Activated CD4-positive, alpha-beta memory T cell treated with anti-CD3 and anti-CD28 coated beads, Interleukin-2, amount 10 ng/mL, durations not matched to agents 7 days and 5 days (primary cell): ENCODE data around the gene SLC22A1. TPM values are rescaled to one million over a fixed set of nuclear protein-coding genes. Genes with fewer than 3 reads are reported as not detected.
"Not testable (repeated sequence)": the region's sequence is repeated elsewhere in the genome, so short reads cannot be mapped to it uniquely, and the experiment has no call there.

ENCODE experiments used
- CTCF ChIA-PET: fragments of 350-600 bp; sonication (Branson Sonifier 250); formaldehyde crosslinking; loops from one replicate; lab custom pipeline; 2021; ENCODE audit warnings: antibody characterized with exemption, inconsistent platforms; lab: Charles Lee
- POLR2A ChIA-PET: fragments of 350-600 bp; sonication (Branson Sonifier 250); formaldehyde crosslinking; loops from one replicate; lab custom pipeline; 2021; ENCODE audit warnings: antibody characterized with exemption; lab: Charles Lee
- DNase-seq: peaks from one replicate; pipeline ENCODE4 v3.0.0-alpha.2; 2020
- H3K27ac Mint-ChIP-seq: one replicate; pipeline ENCODE4 v1.8.0; 2021; ENCODE audit warnings: mild to moderate bottlenecking, mixed read lengths
- H3K27me3 Mint-ChIP-seq: one replicate; pipeline ENCODE4 v1.8.0; 2021; ENCODE audit warnings: mixed read lengths
- H3K36me3 Mint-ChIP-seq: one replicate; pipeline ENCODE4 v1.8.0; 2021; ENCODE audit warnings: low read depth, mixed read lengths
- H3K4me1 Mint-ChIP-seq: one replicate; pipeline ENCODE4 v1.8.0; 2021; ENCODE audit warnings: mixed read lengths
- H3K4me3 Mint-ChIP-seq: one replicate; pipeline ENCODE4 v1.8.0; 2021; ENCODE audit warnings: mild to moderate bottlenecking, mixed read lengths
- H3K9me3 Mint-ChIP-seq: one replicate; pipeline ENCODE4 v1.8.0; 2021; ENCODE audit warnings: mixed read lengths
- total RNA-seq, 2 experiments: library from RNA; stranded (reverse); gene quantifications; one replicate each; pipeline ENCODE4 v1.2.3, GENCODE V29; 2021

SLC22A1 gene
- total RNA-seq, 2 experiments from 2014 or later: 0.81 to 1.3 TPM

- Mint-ChIP-seq H3K27me3 (no peaks in the 10 kb centered on the region), H3K27ac (peak overlapping the region; percentile 66), H3K4me3 (no peak overlapping the region), H3K9me3 (no peaks in the 10 kb centered on the region), H3K4me1 (peaks cover 19% of the 10 kb centered on the region), H3K36me3 (peaks cover 57% of the 10 kb centered on the region)
- CTCF ChIA-PET: interaction anchor here (1.8 kb wide), 1 partner anchor 238 kb away, joined by 7 read pairs; no protein-coding TSS in a partner anchor
- POLR2A ChIA-PET: no interaction called here
- no peak for DNase-seq
Measured at GRCh38 chr6:160101277-160102205, 20.1 kb upstream of the SLC22A1 start.

DNA sequence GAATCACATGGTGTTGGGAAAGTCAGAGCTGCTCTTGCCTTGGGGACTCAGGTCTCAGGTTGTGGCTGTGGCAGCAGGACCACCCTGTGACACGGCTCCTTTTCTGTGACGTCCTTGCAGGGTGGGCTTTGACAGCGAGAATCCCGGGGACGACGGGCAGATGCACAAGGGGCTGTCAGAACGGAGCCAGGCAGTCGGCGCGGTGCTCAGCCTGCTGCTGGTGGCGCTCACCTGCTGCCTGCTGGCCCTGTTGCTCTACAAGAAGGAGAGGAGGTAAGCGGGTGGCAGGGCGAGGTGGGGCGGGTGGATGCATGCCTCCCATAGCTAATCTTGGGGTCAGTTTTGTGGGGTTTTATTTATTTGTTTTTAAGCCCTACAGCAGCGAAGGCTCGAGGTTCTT lies 19.2 kb upstream of the SLC22A1 start:
- no peaks in the 10 kb centered on the region for H3K27me3 Mint-ChIP-seq
- ChIA-PET CTCF (interaction anchor here (0.7 to 1.8 kb wide), 2 partner anchors 51 to 239 kb away, joined by 5 to 7 read pairs; no protein-coding TSS in a partner anchor), POLR2A (no interaction called here)
- no peak overlapping the region for H3K4me3 Mint-ChIP-seq
- peaks cover 19% of the 10 kb centered on the region for H3K4me1 Mint-ChIP-seq
- DNase-seq: no peak
- H3K36me3 Mint-ChIP-seq: peaks cover 56% of the 10 kb centered on the region
- H3K27ac Mint-ChIP-seq: no peak overlapping the region
- H3K9me3 Mint-ChIP-seq: no peaks in the 10 kb centered on the region

- POLR2A ChIA-PET: no interaction called here
- Mint-ChIP-seq H3K9me3 (no peaks in the 10 kb centered on the region), H3K27me3 (no peaks in the 10 kb centered on the region), H3K27ac (no peak overlapping the region), H3K4me3 (no peak overlapping the region), H3K4me1 (peaks cover 26% of the 10 kb centered on the region), H3K36me3 (peaks cover 56% of the 10 kb centered on the region)
- CTCF ChIA-PET: interaction anchor here (0.6 to 1.8 kb wide), 4 partner anchors 9 to 240 kb away, joined by 4 to 7 read pairs (median 5); no protein-coding TSS in a partner anchor
- DNase-seq: peak; percentile 36
Measured at GRCh38 chr6:160102956-160103824, 18.4 kb upstream of the SLC22A1 start.

DNA sequence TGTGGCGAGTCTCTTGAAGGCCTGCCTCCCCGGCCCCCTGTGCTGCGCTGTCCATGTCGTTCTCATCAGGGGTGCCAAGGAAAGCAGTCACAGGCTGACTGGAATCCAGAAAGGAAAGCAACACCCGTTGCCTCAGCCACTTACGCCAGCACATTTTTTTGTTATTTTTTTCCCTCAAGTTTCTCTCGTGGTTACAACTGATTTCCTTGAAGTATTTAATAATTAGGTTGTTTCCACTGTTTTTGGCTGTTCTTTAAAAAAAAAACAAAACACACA lies 17.9 kb upstream of the SLC22A1 start:
- H3K4me3 Mint-ChIP-seq: no peak overlapping the region
- H3K9me3 Mint-ChIP-seq: no peaks in the 10 kb centered on the region
- CTCF ChIA-PET: interaction anchor here (1.7 kb wide), 1 partner anchor 240 kb away, joined by 5 read pairs; no protein-coding TSS in a partner anchor
- H3K27ac Mint-ChIP-seq: no peak overlapping the region
- H3K27me3 Mint-ChIP-seq: no peaks in the 10 kb centered on the region
- peaks cover 29% of the 10 kb centered on the region for H3K4me1 Mint-ChIP-seq
- H3K36me3 Mint-ChIP-seq: peaks cover 54% of the 10 kb centered on the region
- POLR2A ChIA-PET: no interaction called here
- no peak for DNase-seq

DNA sequence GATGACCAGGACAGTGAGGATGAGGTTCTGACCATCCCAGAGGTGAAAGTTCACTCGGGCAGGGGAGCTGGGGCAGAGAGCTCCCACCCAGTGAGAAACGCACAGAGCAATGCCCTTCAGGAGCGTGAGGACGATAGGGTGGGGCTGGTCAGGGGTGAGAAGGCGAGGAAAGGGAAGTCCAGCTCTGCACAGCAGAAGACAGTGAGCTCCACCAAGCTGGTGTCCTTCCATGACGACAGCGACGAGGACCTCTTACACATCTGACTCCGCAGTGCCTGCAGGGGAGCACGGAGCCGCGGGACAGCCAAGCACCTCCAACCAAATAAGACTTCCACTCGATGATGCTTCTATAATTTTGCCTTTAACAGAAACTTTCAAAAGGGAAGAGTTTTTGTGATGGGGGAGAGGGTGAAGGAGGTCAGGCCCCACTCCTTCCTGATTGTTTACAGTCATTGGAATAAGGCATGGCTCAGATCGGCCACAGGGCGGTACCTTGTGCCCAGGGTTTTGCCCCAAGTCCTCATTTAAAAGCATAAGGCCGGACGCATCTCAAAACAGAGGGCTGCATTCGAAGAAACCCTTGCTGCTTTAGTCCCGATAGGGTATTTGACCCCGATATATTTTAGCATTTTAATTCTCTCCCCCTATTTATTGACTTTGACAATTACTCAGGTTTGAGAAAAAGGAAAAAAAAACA lies 16.6 kb upstream of the SLC22A1 start:
- ChIA-PET CTCF (interaction anchor here (1.7 kb wide), 1 partner anchor 241 kb away, joined by 5 read pairs; no protein-coding TSS in a partner anchor), POLR2A (no interaction called here)
- H3K27ac Mint-ChIP-seq: no peak overlapping the region
- peaks cover 49% of the 10 kb centered on the region for H3K36me3 Mint-ChIP-seq
- H3K4me3 Mint-ChIP-seq: no peak overlapping the region
- DNase-seq: no peak
- H3K9me3 Mint-ChIP-seq: no peaks in the 10 kb centered on the region
- no peaks in the 10 kb centered on the region for H3K27me3 Mint-ChIP-seq
- H3K4me1 Mint-ChIP-seq: peaks cover 32% of the 10 kb centered on the region

GRCh38 chr6:160106010-160106409 lies 15.6 kb upstream of the SLC22A1 start:
- DNase-seq: no peak
- Mint-ChIP-seq H3K4me3 (no peak overlapping the region), H3K9me3 (no peaks in the 10 kb centered on the region), H3K27me3 (no peaks in the 10 kb centered on the region), H3K36me3 (peaks cover 49% of the 10 kb centered on the region), H3K4me1 (peaks cover 30% of the 10 kb centered on the region), H3K27ac (no peak overlapping the region)
- CTCF ChIA-PET: no interaction called here
- POLR2A ChIA-PET: no interaction called here

DNA sequence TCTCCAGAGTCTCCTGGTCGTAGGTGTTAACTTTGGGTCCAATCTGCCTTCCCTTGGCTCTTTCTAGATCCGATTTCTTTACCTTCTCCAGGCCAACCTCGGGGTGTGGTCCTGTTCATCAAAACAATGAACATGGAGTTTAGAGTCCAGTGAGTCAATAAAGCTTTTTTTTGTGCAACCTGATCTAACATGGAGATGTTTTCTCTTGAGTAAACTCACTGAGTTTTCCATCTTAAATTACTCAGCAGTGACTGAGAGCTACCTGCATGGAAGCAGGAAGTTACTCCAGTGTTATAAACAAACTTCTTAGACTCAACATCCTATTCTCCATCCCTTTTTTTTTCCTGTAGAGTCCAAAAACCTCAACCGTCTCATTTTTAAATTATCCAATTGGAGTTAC lies 14.9 kb upstream of the SLC22A1 start:
- ChIA-PET POLR2A (no interaction called here), CTCF (no interaction called here)
- no peak for DNase-seq
- Mint-ChIP-seq H3K4me3 (no peak overlapping the region), H3K27ac (no peak overlapping the region), H3K4me1 (peaks cover 25% of the 10 kb centered on the region), H3K27me3 (no peaks in the 10 kb centered on the region), H3K9me3 (no peaks in the 10 kb centered on the region), H3K36me3 (peaks cover 45% of the 10 kb centered on the region)

DNA sequence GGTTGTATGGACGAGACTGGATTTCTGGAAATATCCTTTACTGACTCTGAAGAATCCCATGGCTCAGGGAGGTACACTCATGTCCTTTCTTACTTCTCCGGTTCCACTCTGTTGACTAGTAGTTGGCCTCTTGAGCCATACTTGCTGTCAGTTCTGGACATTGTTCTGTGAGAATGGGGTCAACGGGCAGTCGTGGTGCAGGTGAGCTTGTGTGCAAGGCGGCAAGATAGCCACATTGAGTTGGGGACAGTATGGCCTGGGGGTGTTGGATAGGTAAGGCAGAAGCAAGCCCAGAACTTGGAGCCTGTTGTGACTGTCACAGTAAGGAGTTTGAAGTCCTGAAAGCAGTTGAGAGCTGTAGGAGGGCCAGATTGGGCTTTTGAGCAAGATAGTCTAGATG lies 13.5 kb upstream of the SLC22A1 start:
- Mint-ChIP-seq H3K4me1 (peaks cover 25% of the 10 kb centered on the region), H3K27ac (peak overlapping the region; percentile 52), H3K9me3 (no peaks in the 10 kb centered on the region), H3K27me3 (no peaks in the 10 kb centered on the region), H3K36me3 (peaks cover 47% of the 10 kb centered on the region), H3K4me3 (no peak overlapping the region)
- DNase-seq: no peak
- ChIA-PET CTCF (no interaction called here), POLR2A (no interaction called here)

DNA sequence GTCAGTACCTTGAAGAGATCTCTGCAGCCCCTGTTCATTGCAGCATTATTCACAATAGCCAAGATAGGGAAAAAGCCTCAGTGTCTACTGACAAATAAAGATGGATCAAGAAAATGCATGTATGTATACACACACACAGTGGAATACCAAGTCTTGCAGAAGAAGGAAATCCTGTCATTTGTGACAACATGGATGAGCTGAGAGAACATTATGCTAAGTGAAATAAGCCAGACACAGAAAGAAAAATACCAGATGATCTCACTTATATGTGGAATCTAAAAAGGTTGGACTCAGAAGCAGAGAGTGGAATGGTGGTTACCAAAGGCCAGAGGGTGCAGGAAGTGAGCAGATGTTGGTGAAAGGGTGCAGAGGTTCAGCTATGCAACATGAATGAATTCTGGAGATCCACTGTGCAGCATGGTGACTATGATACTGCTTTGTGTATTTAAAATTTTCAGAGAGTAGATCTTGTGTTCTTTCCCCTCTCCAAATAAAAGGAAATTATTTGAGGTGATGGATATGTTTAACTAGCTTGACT lies 11.0 kb upstream of the SLC22A1 start:
- no peak overlapping the region for H3K27ac Mint-ChIP-seq

DNA sequence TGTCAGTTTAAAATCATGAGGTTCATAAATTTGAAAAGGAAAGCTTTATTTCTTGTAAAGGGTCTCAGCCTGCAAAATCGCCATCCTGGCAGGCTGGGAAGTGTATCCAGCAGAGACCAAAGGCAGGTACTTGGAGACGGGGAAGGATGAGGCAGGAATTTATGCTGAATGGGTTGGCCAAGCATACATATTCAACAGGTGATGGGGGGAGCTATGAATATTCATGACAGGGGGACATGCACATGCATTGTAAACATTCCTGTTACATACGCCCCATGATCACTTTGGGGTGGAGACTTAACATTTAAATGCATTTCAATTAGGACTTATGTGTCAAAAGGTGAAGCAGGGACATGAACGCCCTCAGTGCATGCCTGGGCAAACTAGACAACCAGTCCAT lies 9.8 kb upstream of the SLC22A1 start:
- ChIA-PET POLR2A (no interaction called here), CTCF (interaction anchor here (1.1 kb wide), 1 partner anchor 408 kb away, joined by 3 read pairs; no protein-coding TSS in a partner anchor)
- H3K27me3 Mint-ChIP-seq: no peaks in the 10 kb centered on the region
- peaks cover 25% of the 10 kb centered on the region for H3K36me3 Mint-ChIP-seq
- no peak overlapping the region for H3K27ac Mint-ChIP-seq
- no peak for DNase-seq
- no peak overlapping the region for H3K4me3 Mint-ChIP-seq
- no peaks in the 10 kb centered on the region for H3K9me3 Mint-ChIP-seq
- H3K4me1 Mint-ChIP-seq: peaks cover 25% of the 10 kb centered on the region

More for the DNA sequence above, 11.0 kb upstream of the SLC22A1 start:
- no peak for DNase-seq
- H3K4me1 Mint-ChIP-seq: peaks cover 25% of the 10 kb centered on the region
- H3K36me3 Mint-ChIP-seq: peaks cover 33% of the 10 kb centered on the region
- ChIA-PET CTCF (interaction anchor here (1.1 kb wide), 1 partner anchor 409 kb away, joined by 3 read pairs; no protein-coding TSS in a partner anchor), POLR2A (no interaction called here)
- no peaks in the 10 kb centered on the region for H3K27me3 Mint-ChIP-seq
- no peaks in the 10 kb centered on the region for H3K9me3 Mint-ChIP-seq
- H3K4me3 Mint-ChIP-seq: no peak overlapping the region

- Mint-ChIP-seq H3K9me3 (no peaks in the 10 kb centered on the region), H3K27me3 (no peaks in the 10 kb centered on the region), H3K4me1 (peaks cover 22% of the 10 kb centered on the region), H3K4me3 (no peak overlapping the region), H3K36me3 (peaks cover 19% of the 10 kb centered on the region), H3K27ac (no peak overlapping the region)
- CTCF ChIA-PET: no interaction called here
- POLR2A ChIA-PET: no interaction called here
- DNase-seq: no peak
Measured at GRCh38 chr6:160112628-160113299, 8.9 kb upstream of the SLC22A1 start.

- DNase-seq, CTCF ChIA-PET, H3K4me3 Mint-ChIP-seq, H3K4me1 Mint-ChIP-seq, POLR2A ChIA-PET, H3K27ac Mint-ChIP-seq, H3K9me3 Mint-ChIP-seq, H3K27me3 Mint-ChIP-seq: not testable (repeated sequence)
- peaks cover 19% of the 10 kb centered on the region for H3K36me3 Mint-ChIP-seq
Measured at GRCh38 chr6:160114536-160114935, 7.1 kb upstream of the SLC22A1 start.
